Transverse colon (tissue), 4 donors: ENCODE data around the gene STARD9. TPM values are rescaled to one million over a fixed set of nuclear protein-coding genes. Genes with fewer than 3 reads are reported as not detected.

Experiments
- DNase-seq: peaks from one replicate; pipeline ENCODE4 v3.0.0-alpha.2; 2019
- H3K27ac ChIP-seq, 4 donors: fragments of 200-600 bp; sonication (generic); 2 replicates each; pipeline ENCODE4 v1.5.1; 2016 to 2018; ENCODE audit warnings: inconsistent platforms in 4 of 4
- H3K27me3 ChIP-seq: fragments of 200-600 bp; sonication (generic); 2 replicates; pipeline ENCODE4 v1.5.1; 2017; ENCODE audit warnings: inconsistent platforms
- H3K36me3 ChIP-seq, 4 donors: fragments of 200-600 bp; sonication (generic); 2 replicates each; pipeline ENCODE4 v1.5.1; 2017 to 2019; ENCODE audit warnings: inconsistent platforms in 4 of 4
- H3K4me1 ChIP-seq, 4 donors: fragments of 200-600 bp; sonication (generic); 2 replicates each; pipeline ENCODE4 v1.5.1; 2017 to 2020; ENCODE audit warnings: inconsistent platforms in 4 of 4
- H3K4me3 ChIP-seq, 4 donors: fragments of 200-600 bp; sonication (generic); 1 replicate in 1 of 4; 2 replicates in 3 of 4; pipeline versions ENCODE4 v1.5.1 to v1.6.1; 2017 to 2019; ENCODE audit warnings: inconsistent platforms in 4 of 4
- H3K9me3 ChIP-seq, 2 donors: fragments of 200-600 bp; sonication (generic); 2 replicates each; pipeline ENCODE4 v1.5.1; 2017 to 2019; ENCODE audit warnings: inconsistent platforms in 2 of 2
- EP300 ChIP-seq: sonication (generic); formaldehyde crosslinking; IDR thresholded peaks from one replicate; pipeline ENCODE4 v1.6.1; 2017; ENCODE audit warnings: antibody characterized with exemption, low read depth
- POLR2A ChIP-seq: fragments of 450-650 bp; IDR thresholded peaks from one replicate; pipeline ENCODE4 v1.6.1; 2016; ENCODE audit warnings: antibody characterized with exemption, mild to moderate bottlenecking, moderate library complexity
- POLR2AphosphoS5 ChIP-seq, 3 donors: sonication (generic); formaldehyde crosslinking; IDR thresholded peaks; one replicate each; pipeline ENCODE4 v1.6.1; 2016; ENCODE audit warnings: antibody characterized with exemption in 3 of 3
- WGBS, 2 donors: methylation state at CpG; one replicate each; pipeline ENCODE4 v1.1.5; 2018; ENCODE audit warnings: low coverage in 1 of 2; 5-methylcytosine and 5-hydroxymethylcytosine counted together
- in situ Hi-C, 4 donors: fragments of 200-750 bp; cut with MboI; loops; one replicate each; pipeline versions ENCODE4 v1.15.0 to v1.15.1; 2017; ENCODE audit warnings: low sequenced_read_pairs in 3 of 4, low pct_ligation_motif_present in 1 of 4, low pct_unique_long_range_greater_than_20kb in 1 of 4
- intact Hi-C: fragments of 100-400 bp; cut with DNase I; formaldehyde crosslinking; loops from one replicate; pipeline ENCODE4 v1.15.1; 2023; ENCODE audit warnings: low total_unique reads
- total RNA-seq, 4 donors: library from RNA; depleted of rRNA; stranded (reverse); fragments of >200 nt; gene quantifications; one replicate each; pipeline ENCODE4 v1.1.0, GENCODE V29; 2016
- TF ChIP-seq, protein P1 (sequence below), 5 experiments: fragments of 200-600 bp in 3 of 5; fragments of 450-650 bp in 2 of 5; sonication (generic) in 3 of 5; IDR thresholded peaks; 1 replicate in 2 of 5; 2 replicates in 3 of 5; pipeline ENCODE4 v1.5.1; 2016 to 2017; ENCODE audit warnings: antibody characterized with exemption in 5 of 5, inconsistent platforms in 3 of 5, mild to moderate bottlenecking in 2 of 5, moderate library complexity in 1 of 5

STARD9 gene
- total RNA-seq, 4 donors from 2014 or later = 11.1 to 52.5 (median 22.4) TPM

DNA sequence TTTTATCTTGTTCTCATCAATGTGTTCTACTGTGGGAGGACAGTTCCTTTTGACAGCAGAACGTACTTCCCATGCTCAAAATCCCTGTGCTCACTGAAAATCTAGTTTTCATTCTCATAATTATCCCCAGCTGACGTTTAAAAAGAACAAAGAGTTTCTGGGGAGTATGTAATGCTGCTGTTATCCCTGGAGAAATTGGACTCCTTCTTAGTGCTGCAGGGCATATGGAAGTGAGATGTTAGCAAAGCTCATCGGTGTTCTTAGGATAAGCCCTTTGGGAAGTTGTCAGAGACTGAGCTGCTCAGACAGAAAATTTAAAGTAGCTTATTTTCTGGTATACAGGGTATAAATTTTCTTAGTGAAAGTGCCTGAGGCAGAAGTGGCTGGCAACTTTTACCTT is 95.0 kb downstream of the STARD9 start:
- H3K27me3 ChIP-seq = no peaks in the 10 kb centered on the region
- 85 to 94% methylated on average over 2 to 3 of the region's 3 CpGs for WGBS, 2 donors
- H3K27ac ChIP-seq = no peak overlapping the region
- in situ Hi-C loops = no loop called here
- intact Hi-C loops = no loop called here
- DNase-seq = no peak
- H3K36me3 ChIP-seq = peaks cover 0 to 9% (median 5%) of the 10 kb centered on the region in 4 donors
- H3K4me3 ChIP-seq = no peak overlapping the region
- no peak for TF ChIP-seq POLR2AphosphoS5 (IDR thresholded peaks at IDR 0.05)
- TF ChIP-seq EP300 = no peak
- no peak for TF ChIP-seq POLR2A
- TF ChIP-seq, protein P1, sequence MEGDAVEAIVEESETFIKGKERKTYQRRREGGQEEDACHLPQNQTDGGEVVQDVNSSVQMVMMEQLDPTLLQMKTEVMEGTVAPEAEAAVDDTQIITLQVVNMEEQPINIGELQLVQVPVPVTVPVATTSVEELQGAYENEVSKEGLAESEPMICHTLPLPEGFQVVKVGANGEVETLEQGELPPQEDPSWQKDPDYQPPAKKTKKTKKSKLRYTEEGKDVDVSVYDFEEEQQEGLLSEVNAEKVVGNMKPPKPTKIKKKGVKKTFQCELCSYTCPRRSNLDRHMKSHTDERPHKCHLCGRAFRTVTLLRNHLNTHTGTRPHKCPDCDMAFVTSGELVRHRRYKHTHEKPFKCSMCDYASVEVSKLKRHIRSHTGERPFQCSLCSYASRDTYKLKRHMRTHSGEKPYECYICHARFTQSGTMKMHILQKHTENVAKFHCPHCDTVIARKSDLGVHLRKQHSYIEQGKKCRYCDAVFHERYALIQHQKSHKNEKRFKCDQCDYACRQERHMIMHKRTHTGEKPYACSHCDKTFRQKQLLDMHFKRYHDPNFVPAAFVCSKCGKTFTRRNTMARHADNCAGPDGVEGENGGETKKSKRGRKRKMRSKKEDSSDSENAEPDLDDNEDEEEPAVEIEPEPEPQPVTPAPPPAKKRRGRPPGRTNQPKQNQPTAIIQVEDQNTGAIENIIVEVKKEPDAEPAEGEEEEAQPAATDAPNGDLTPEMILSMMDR (IDR thresholded peaks at IDR 0.05) = no peak
- no peaks in the 10 kb centered on the region for H3K9me3 ChIP-seq
- no peaks in the 10 kb centered on the region for H3K4me1 ChIP-seq

DNA sequence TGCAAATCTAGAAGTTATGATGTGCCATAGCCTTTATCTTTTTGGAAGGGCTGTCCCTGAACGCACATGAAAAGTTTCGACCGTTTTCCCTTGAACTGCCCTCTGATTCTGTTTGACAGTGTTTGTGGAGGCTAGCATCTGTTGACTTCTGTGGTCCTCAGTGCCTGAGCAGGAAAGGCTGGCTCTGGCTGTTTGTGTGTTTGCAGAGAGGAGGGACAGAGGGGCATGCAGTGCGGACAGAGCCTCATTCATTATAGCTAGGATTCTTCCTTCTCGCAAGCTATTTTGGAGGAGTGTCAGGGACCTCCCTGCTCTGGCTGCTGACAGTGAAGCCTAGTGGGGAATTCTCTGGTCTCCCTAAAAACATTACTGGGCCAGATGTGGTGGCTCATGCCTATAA is 97.0 kb downstream of the STARD9 start:
- WGBS, 2 donors = 85 to 94% methylated on average over 4 to 5 of the region's 5 CpGs
- no peak overlapping the region for H3K4me3 ChIP-seq
- intact Hi-C loops = no loop called here
- no peaks in the 10 kb centered on the region for H3K4me1 ChIP-seq
- H3K36me3 ChIP-seq = peaks cover 0 to 14% (median 6%) of the 10 kb centered on the region in 4 donors
- no peak overlapping the region for H3K27ac ChIP-seq
- TF ChIP-seq POLR2AphosphoS5 (IDR thresholded peaks at IDR 0.05) = no peak
- TF ChIP-seq, protein P1 (IDR thresholded peaks at IDR 0.05) = no peak
- no peak for TF ChIP-seq POLR2A
- TF ChIP-seq EP300 = no peak
- in situ Hi-C loops = no loop called here
- no peaks in the 10 kb centered on the region for H3K9me3 ChIP-seq
- no peaks in the 10 kb centered on the region for H3K27me3 ChIP-seq
- DNase-seq = no peak

- Histone ChIP-seq H3K36me3 (peaks cover 0 to 13% (median 5%) of the 10 kb centered on the region in 4 donors), H3K4me1 (no peaks in the 10 kb centered on the region), H3K9me3 (no peaks in the 10 kb centered on the region), H3K27ac (no peak overlapping the region), H3K27me3 (no peaks in the 10 kb centered on the region), H3K4me3 (no peak overlapping the region)
- TF ChIP-seq POLR2AphosphoS5 (IDR thresholded peaks at IDR 0.05) (no peak), EP300 (no peak), POLR2A (no peak)
- TF ChIP-seq, protein P1 (IDR thresholded peaks at IDR 0.05) = no peak
- in situ Hi-C loops (no loop called here), intact Hi-C loops (no loop called here)
- no peak for DNase-seq
- 88 to 100% methylated on average over 2 to 6 of the region's 6 CpGs for WGBS, 2 donors
Observed at GRCh38 chr15:42674472-42674871, 99.1 kb downstream of the STARD9 start.

DNA sequence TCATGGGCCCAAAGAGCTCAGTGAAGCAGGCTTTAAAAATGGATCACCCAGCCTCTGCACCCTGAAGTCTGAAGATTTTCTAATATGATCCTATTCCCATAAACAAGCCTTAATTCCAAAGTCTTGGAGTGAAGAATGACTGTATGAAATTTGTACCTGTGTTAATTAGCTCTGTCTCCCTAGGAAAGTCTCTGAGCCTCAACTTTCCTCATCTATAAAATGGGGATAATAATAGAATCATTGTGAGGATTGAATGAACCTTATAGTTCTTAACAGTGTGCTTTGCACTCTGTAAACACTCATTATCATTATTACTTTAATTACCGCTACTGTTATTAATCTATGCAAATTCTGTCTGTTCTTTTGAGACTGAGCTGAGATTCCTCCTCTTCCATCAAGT is 99.6 kb downstream of the STARD9 start:
- intact Hi-C loops (no loop called here), in situ Hi-C loops (no loop called here)
- TF ChIP-seq POLR2AphosphoS5 (IDR thresholded peaks at IDR 0.05) = no peak
- TF ChIP-seq, protein P1 (IDR thresholded peaks at IDR 0.05) = no peak
- DNase-seq = no peak
- Histone ChIP-seq H3K27me3 (no peaks in the 10 kb centered on the region), H3K27ac (no peak overlapping the region), H3K9me3 (no peaks in the 10 kb centered on the region), H3K36me3 (peaks cover 0 to 13% (median 5%) of the 10 kb centered on the region in 4 donors), H3K4me1 (no peaks in the 10 kb centered on the region), H3K4me3 (no peak overlapping the region)
- WGBS, 2 donors = 96 to 100% methylated on average over 1 of the region's 1 CpG
